ENCODE measurements around the gene PRMT2.

The PRMT2 gene

DNA sequence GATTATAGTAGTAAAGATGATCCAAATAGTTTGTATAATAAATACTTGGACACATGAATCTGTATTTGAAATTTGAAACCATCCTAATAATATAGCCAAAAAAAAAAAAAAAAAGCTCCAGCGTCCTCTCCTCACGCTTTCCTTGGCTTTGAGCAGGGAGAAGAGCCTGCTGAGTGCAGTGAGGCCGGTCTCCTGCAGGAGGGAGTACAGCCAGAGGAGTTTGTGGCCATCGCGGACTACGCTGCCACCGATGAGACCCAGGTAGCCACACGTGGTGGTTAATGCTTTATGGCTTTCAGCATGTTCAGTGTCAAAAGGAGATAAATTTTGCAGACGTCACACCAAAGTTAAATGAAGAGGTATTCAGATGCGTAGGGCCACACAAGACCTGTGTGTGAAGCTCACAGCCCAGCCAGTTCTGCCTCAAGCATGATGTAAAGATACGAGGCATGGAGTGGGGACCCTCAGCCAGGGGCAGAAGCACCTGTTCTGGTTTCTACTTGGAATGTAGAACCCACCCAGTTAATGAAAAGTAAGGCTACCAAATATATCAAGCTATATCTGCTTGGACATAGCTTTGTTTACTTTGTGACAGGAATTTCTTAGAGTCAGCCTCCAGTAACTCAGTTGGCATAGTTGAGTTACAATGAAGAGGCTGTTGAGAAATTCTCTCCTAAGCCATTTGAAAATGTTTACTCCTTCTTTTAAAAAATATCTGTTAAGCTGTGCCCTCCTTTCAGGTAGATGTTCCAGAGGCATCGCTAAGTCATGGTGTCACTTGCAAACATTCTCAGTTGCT, 8.1 kb downstream of the PRMT2 start:
- DNase-seq (ENCODE audit: low read depth): no peak

DNA sequence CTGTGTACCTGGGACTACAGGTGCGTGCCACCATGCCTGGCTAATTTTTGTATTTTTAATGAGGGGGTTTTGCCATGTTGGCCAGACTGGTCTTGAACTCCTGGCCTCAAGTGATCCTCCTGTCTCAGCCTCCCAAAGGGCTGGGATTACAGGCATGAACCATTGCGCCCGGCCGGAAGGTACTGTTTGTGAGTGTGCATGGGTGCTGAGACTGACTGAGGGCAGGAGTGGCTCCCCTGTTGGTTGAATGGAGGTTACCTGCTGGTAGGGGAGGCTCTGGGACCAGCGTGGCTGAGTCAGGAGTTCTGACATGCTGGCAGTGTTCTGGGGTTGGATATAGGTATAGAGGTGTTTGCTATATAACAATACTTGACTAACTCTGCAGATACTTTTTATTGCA, 10.4 kb downstream of the PRMT2 start:
- no peak for DNase-seq (ENCODE audit: low read depth)

- no peak for DNase-seq (ENCODE audit: low read depth)
These were observed 11.2 kb downstream of the PRMT2 start for GRCh38 chr21:46646541-46647154.

- no peak for DNase-seq (ENCODE audit: low read depth)
These were observed 13.1 kb downstream of the PRMT2 start for GRCh38 chr21:46648539-46648938.

- no peak for DNase-seq (ENCODE audit: low read depth)
These were observed 13.9 kb downstream of the PRMT2 start for GRCh38 chr21:46649356-46649755.

- DNase-seq (ENCODE audit: low read depth): no peak
These were observed 15.1 kb downstream of the PRMT2 start for GRCh38 chr21:46650476-46651098.

- DNase-seq (ENCODE audit: low read depth): no peak
These were observed 15.6 kb downstream of the PRMT2 start for GRCh38 chr21:46651121-46651520.

- no peak for DNase-seq (ENCODE audit: low read depth)
These were observed 19.8 kb downstream of the PRMT2 start for GRCh38 chr21:46655230-46655629.

- DNase-seq (ENCODE audit: low read depth): no peak
These were observed 21.3 kb downstream of the PRMT2 start for GRCh38 chr21:46656820-46657219.

- DNase-seq (ENCODE audit: low read depth): no peak
These were observed 25.0 kb downstream of the PRMT2 start for GRCh38 chr21:46660505-46660904.

GRCh38 chr21:46661211-46661625, 25.7 kb downstream of the PRMT2 start:
- no peak for DNase-seq (ENCODE audit: low read depth)

- no peak for DNase-seq (ENCODE audit: low read depth)
These were observed 26.3 kb downstream of the PRMT2 start for GRCh38 chr21:46661642-46662366.

DNA sequence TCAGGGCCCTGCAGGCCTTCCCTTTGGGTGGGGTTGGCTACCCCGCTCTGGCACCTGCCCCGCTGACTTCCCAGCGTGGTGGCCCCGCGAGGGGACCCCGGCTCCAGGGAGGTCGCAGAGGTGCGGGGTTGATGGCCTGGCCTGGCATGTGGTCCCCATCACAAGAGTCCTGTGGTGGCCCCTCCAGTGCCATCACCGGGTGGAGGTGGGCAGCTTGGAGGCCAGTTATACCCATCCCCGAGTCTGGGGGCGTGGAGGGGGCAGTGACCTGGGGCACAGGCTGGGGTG, 26.8 kb downstream of the PRMT2 start:
- no peak for DNase-seq (ENCODE audit: low read depth)

DNA sequence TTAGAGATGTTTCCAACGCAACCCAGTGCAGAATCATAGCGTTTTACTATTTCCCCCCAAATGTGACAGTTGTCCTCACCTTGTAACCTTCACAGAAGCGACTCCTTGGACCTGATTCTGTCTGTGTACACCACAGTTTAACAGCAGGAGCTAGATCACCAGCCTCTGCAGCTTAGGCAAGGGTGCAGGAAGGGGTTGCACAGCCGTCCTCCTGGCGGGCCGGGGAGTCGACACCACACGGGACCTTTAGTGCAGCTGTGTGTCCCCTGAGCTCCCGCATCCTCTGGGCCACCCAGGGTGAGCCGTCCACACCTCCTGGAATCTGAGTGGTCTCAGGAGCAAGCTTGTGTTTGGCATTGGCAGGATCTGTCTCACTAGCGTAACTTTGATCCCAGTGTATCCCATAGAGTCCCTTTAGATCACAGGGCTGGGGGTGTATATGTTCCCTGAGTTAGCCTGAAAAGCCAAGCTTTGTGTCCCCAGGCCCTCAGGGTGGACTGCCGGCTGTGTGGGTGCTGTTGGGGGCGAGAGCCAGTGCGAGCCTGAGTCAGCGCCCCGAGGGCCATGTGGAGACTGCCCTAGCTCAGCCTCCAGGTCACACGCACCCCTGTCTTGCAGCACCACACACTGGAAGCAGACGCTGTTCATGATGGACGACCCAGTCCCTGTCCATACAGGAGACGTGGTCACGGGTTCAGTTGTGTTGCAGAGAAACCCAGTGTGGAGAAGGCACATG, 27.5 kb downstream of the PRMT2 start:
- no peak for DNase-seq (ENCODE audit: low read depth)

GRCh38 chr21:46663754-46664153, 28.3 kb downstream of the PRMT2 start:
- DNase-seq (ENCODE audit: low read depth): no peak

- no peak for DNase-seq (ENCODE audit: low read depth)
These were observed 29.0 kb downstream of the PRMT2 start for GRCh38 chr21:46664316-46664995.

- no peak for DNase-seq (ENCODE audit: low read depth)
These were observed 30.1 kb downstream of the PRMT2 start for GRCh38 chr21:46665566-46665965.

DNA sequence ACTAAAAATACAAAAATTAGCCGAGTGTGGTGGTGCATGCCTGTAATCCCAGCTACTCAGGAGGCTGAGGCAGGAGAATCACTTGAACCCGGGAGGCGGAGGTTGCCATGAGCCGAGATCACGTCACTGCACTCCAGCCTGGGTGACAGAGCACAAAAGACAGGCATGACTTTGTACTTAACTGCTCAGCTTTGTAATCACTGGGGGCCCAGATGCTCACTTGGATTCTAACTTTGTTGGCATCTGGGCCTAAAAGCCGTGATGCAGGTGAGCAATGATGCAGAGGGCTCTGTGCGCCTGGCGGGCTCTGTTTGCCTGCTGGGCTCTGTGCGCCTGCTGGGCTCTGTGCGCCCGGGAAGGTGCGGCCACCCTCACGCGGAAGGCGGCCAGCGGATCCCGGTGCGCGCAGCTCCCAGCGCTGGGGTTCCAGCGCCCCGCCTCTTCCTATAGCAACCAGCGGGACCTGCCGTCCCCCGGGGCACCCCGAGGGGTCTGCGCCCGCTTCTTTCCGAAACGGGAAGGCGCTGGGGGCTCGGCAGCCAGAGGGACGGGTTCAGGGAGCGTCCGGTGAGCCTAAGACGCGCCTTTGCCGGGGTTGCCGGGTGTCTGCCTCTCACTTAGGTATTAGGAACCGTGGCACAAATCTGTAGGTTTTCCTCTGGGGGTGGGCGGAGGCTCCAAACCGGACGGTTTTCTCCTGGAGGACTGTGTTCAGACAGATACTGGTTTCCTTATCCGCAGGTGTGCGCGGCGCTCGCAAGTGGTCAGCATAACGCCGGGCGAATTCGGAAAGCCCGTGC, 31.7 kb downstream of the PRMT2 start:
- DNase-seq (ENCODE audit: low read depth): no peak

DNA sequence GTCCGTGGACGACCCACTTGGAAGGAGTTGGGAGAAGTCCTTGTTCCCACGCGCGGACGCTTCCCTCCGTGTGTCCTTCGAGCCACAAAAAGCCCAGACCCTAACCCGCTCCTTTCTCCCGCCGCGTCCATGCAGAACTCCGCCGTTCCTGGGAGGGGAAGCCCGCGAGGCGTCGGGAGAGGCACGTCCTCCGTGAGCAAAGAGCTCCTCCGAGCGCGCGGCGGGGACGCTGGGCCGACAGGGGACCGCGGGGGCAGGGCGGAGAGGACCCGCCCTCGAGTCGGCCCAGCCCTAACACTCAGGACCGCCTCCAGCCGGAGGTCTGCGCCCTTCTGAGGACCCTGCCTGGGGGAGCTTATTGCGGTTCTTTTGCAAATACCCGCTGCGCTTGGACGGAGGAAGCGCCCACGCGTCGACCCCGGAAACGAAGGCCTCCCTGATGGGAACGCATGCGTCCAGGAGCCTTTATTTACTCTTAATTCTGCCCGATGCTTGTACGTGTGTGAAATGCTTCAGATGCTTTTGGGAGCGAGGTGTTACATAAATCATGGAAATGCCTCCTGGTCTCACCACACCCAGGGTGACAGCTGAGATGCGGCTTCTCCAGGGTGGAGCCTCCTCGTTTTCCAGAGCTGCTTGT, 32.4 kb downstream of the PRMT2 start:
- DNase-seq (ENCODE audit: low read depth): no peak

DNA sequence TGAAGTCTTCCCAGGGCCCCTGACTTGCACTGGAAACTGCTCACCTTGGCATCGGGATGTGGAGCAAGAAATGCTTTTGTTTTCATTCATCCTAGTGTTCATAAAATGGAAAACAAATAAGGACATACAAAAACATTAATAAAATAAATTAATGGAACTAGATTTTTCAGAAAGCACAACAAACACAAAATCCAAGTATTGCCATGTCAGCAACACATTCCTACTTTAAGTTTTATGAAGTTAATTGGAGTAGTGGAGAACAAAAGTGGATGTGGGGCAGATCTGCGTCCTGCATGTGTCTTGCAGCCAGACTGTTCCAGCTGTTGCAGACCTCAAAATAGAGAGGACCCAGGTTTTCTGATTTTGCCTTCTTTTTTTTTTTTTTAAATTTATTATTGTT, 32.9 kb downstream of the PRMT2 start:
- DNase-seq (ENCODE audit: low read depth): no peak

Measured in non-pigmented ciliary epithelial cell (primary cell).